ENCODE data around the gene KLRD1.
"Not testable (repeated sequence)": the region's sequence is repeated elsewhere in the genome, so short reads cannot be mapped to it uniquely, and the experiment has no call there.

KLRD1 gene

GRCh38 chr12:10358969-10359368 lies 51.3 kb downstream of the KLRD1 start:
- TF ChIP-seq POLR2A (IDR thresholded peaks at IDR 0.05; ENCODE audit: low read length): no peak
- TF ChIP-seq GATA1 (IDR thresholded peaks at IDR 0.05; ENCODE audit: low read depth, low read length): no peak
- DNase-seq: no peak

GRCh38 chr12:10361084-10361483 lies 53.4 kb downstream of the KLRD1 start:
- DNase-seq: peak in 1 of 2 experiments; percentile 3
- TF ChIP-seq GATA1 (IDR thresholded peaks at IDR 0.05; ENCODE audit: low read depth, low read length) (no peak), POLR2A (IDR thresholded peaks at IDR 0.05; ENCODE audit: low read length) (no peak)

GRCh38 chr12:10361622-10362021 lies 54.0 kb downstream of the KLRD1 start:
- TF ChIP-seq POLR2A (IDR thresholded peaks at IDR 0.05; ENCODE audit: low read length) (no peak), GATA1 (IDR thresholded peaks at IDR 0.05; ENCODE audit: low read depth, low read length) (no peak)
- no peak for DNase-seq

- no peak for DNase-seq
- TF ChIP-seq GATA1 (IDR thresholded peaks at IDR 0.05; ENCODE audit: low read depth, low read length) (no peak), POLR2A (IDR thresholded peaks at IDR 0.05; ENCODE audit: low read length) (no peak)
These were observed 54.7 kb downstream of the KLRD1 start for GRCh38 chr12:10362325-10362724.

- TF ChIP-seq GATA1 (IDR thresholded peaks at IDR 0.05; ENCODE audit: low read depth, low read length): no peak
- TF ChIP-seq POLR2A (IDR thresholded peaks at IDR 0.05; ENCODE audit: low read length): no peak
These were observed 55.4 kb downstream of the KLRD1 start for GRCh38 chr12:10362828-10363657.

GRCh38 chr12:10363658-10363913 lies 55.9 kb downstream of the KLRD1 start:
- TF ChIP-seq POLR2A (IDR thresholded peaks at IDR 0.05; ENCODE audit: low read length) (no peak), GATA1 (IDR thresholded peaks at IDR 0.05; ENCODE audit: low read depth, low read length) (no peak)
- DNase-seq: no peak

More at GRCh38 chr12:10362828-10363657, 55.4 kb downstream of the KLRD1 start:
- peak; percentile 51 to 72 for DNase-seq

GRCh38 chr12:10363914-10364814 lies 56.5 kb downstream of the KLRD1 start:
- no peak for TF ChIP-seq POLR2A (IDR thresholded peaks at IDR 0.05; ENCODE audit: low read length)
- no peak for TF ChIP-seq GATA1 (IDR thresholded peaks at IDR 0.05; ENCODE audit: low read depth, low read length)
- peak; percentile 69 to 73 for DNase-seq

GRCh38 chr12:10364815-10365622 lies 57.3 kb downstream of the KLRD1 start:
- peak; percentile 86 to 87 for DNase-seq
- TF ChIP-seq GATA1 (IDR thresholded peaks at IDR 0.05; ENCODE audit: low read depth, low read length) (no peak), POLR2A (IDR thresholded peaks at IDR 0.05; ENCODE audit: low read length) (peak; percentile 69)

GRCh38 chr12:10365696-10366405 lies 58.2 kb downstream of the KLRD1 start:
- DNase-seq: peak in 1 of 2 experiments; percentile 27
- no peak for TF ChIP-seq POLR2A (IDR thresholded peaks at IDR 0.05; ENCODE audit: low read length)
- TF ChIP-seq GATA1 (IDR thresholded peaks at IDR 0.05; ENCODE audit: low read depth, low read length): no peak

GRCh38 chr12:10366875-10367274 lies 59.2 kb downstream of the KLRD1 start:
- peak; percentile 5 to 29 for DNase-seq
- TF ChIP-seq GATA1 (IDR thresholded peaks at IDR 0.05; ENCODE audit: low read depth, low read length) (no peak), POLR2A (IDR thresholded peaks at IDR 0.05; ENCODE audit: low read length) (no peak)

- not testable (repeated sequence) for DNase-seq
These were observed 60.0 kb downstream of the KLRD1 start for GRCh38 chr12:10367714-10368113.

- TF ChIP-seq GATA1 (IDR thresholded peaks at IDR 0.05; ENCODE audit: low read depth, low read length) (no peak), POLR2A (IDR thresholded peaks at IDR 0.05; ENCODE audit: low read length) (no peak)
- no peak for DNase-seq
These were observed 60.8 kb downstream of the KLRD1 start for GRCh38 chr12:10368206-10369171.
